Fibroblast of lung (primary cell): Measurements from ENCODE around the gene PPM1A.

ENCODE experiments used
- CTCF ChIP-seq, 2 donors: IDR thresholded peaks in 1 of 2; conservative IDR thresholded peaks in 1 of 2; 1 replicate in 1 of 2; 2 replicates in 1 of 2; pipeline ENCODE4 v1.5.1; 2011 to 2012; ENCODE audit warnings: low read length in 2 of 2, control low read depth in 1 of 2, inconsistent platforms in 1 of 2, low read depth in 1 of 2, mild to moderate bottlenecking in 1 of 2
- EZH2 ChIP-seq: IDR thresholded peaks from 2 replicates; pipeline ENCODE4 v1.5.1; 2012; ENCODE audit warnings: low read length, control low read depth, mild to moderate bottlenecking; ENCODE audit errors: missing control alignments

- no peak for TF ChIP-seq CTCF (conservative IDR thresholded peaks at IDR 0.05 in 1 of 2, IDR thresholded peaks at IDR 0.05 in 1 of 2; ENCODE audit: low read depth in 1 of 2, low read length in 2 of 2)
- no peak for TF ChIP-seq EZH2
Measured at GRCh38 chr14:60215127-60215444, 33.9 kb upstream of the PPM1A start.
